Lower leg skin (tissue), 4 donors: ENCODE results near the gene GBF1. TPM values are rescaled to one million over a fixed set of nuclear protein-coding genes. Genes with fewer than 3 reads are reported as not detected.

Experiments used
- DNase-seq, 2 donors: peaks; one replicate each; pipeline ENCODE4 v3.0.0-alpha.2; 2019; ENCODE audit warnings: low spot score in 2 of 2
- H3K4me3 ChIP-seq: fragments of 200-600 bp; sonication (generic); 2 replicates; pipeline ENCODE4 v1.5.1; 2017; ENCODE audit warnings: mild to moderate bottlenecking, low read depth; ENCODE audit not compliant: poor library complexity, severe bottlenecking
- POLR2A ChIP-seq, 2 donors: fragments of 450-650 bp; IDR thresholded peaks; one replicate each; pipeline ENCODE4 v1.6.1; 2016 to 2017; ENCODE audit warnings: antibody characterized with exemption in 2 of 2, mild to moderate bottlenecking in 1 of 2, moderate library complexity in 1 of 2
- WGBS, 2 donors: methylation state at CpG; one replicate each; pipeline ENCODE4 v1.1.5; 2018; 5-methylcytosine and 5-hydroxymethylcytosine counted together
- intact Hi-C: fragments of 100-400 bp; cut with DNase I; formaldehyde crosslinking; loops from one replicate; pipeline ENCODE4 v1.15.0; 2023; ENCODE audit warnings: low total_unique reads
- total RNA-seq, 4 donors: library from RNA; depleted of rRNA; stranded (reverse); fragments of >200 nt; gene quantifications; one replicate each; pipeline ENCODE4 v1.1.0, GENCODE V29; 2016
- TF ChIP-seq, protein P1 (sequence below), 3 donors: fragments of 450-650 bp; IDR thresholded peaks; one replicate each; pipeline ENCODE4 v1.5.1; 2016; ENCODE audit warnings: antibody characterized with exemption in 3 of 3, mild to moderate bottlenecking in 3 of 3, moderate library complexity in 2 of 3

Gene GBF1
- total RNA-seq, 4 donors from 2014 or later, result 30.1 to 42.6 (median 39.1) TPM

DNA sequence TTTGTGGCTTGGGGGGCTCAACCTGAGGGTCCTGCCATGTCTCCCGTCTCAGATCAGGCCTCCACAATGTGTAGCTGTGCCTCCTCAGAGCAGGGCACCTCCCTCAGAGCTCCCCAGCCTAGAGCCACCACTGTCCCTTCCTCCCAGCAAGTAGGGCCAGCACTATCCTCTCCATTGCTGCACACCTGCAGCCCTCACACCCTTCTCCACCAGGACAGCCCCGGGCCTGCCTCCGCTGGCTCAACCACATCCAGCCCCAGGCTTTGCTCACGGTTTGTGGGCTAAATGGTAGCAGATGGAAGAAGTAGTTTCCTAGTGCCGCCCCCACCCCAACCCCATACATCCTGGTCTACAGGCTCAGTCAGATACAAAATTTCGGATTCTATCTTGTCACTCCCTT, 160.3 kb downstream of the GBF1 start:
- intact Hi-C loops, result no loop called here
- WGBS, 2 donors, result 53 to 60% methylated on average over 6 of the region's 6 CpGs
- no peak overlapping the region for H3K4me3 ChIP-seq
- no peak for TF ChIP-seq POLR2A (IDR thresholded peaks at IDR 0.05)
- TF ChIP-seq, protein P1, sequence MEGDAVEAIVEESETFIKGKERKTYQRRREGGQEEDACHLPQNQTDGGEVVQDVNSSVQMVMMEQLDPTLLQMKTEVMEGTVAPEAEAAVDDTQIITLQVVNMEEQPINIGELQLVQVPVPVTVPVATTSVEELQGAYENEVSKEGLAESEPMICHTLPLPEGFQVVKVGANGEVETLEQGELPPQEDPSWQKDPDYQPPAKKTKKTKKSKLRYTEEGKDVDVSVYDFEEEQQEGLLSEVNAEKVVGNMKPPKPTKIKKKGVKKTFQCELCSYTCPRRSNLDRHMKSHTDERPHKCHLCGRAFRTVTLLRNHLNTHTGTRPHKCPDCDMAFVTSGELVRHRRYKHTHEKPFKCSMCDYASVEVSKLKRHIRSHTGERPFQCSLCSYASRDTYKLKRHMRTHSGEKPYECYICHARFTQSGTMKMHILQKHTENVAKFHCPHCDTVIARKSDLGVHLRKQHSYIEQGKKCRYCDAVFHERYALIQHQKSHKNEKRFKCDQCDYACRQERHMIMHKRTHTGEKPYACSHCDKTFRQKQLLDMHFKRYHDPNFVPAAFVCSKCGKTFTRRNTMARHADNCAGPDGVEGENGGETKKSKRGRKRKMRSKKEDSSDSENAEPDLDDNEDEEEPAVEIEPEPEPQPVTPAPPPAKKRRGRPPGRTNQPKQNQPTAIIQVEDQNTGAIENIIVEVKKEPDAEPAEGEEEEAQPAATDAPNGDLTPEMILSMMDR (IDR thresholded peaks at IDR 0.05), result no peak
- no peak for DNase-seq

DNA sequence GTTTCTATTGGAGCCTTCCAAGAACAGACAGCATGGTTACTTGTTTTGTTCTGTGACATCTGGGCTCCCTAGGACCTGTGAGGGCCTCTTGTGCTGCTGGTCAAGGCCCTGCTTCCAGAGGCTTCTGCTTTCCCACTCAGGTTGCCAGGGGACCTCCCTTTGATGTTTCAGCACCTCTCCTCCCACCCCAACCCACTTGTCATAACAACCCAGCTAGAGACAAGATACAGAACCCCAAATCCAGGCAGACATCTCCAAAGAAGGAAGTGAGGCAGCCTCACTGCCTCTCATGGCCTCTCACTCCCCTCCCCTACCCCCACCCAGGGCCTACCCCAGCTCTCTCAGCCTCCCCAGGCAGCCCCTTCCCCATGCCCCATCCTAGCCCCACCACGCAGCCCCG, 161.5 kb downstream of the GBF1 start:
- no peak for DNase-seq
- WGBS, 2 donors, result 92% methylated on average over 2 of the region's 2 CpGs
- H3K4me3 ChIP-seq, result no peak overlapping the region
- TF ChIP-seq, protein P1 (IDR thresholded peaks at IDR 0.05), result no peak
- TF ChIP-seq POLR2A (IDR thresholded peaks at IDR 0.05), result no peak
- intact Hi-C loops, result no loop called here

DNA sequence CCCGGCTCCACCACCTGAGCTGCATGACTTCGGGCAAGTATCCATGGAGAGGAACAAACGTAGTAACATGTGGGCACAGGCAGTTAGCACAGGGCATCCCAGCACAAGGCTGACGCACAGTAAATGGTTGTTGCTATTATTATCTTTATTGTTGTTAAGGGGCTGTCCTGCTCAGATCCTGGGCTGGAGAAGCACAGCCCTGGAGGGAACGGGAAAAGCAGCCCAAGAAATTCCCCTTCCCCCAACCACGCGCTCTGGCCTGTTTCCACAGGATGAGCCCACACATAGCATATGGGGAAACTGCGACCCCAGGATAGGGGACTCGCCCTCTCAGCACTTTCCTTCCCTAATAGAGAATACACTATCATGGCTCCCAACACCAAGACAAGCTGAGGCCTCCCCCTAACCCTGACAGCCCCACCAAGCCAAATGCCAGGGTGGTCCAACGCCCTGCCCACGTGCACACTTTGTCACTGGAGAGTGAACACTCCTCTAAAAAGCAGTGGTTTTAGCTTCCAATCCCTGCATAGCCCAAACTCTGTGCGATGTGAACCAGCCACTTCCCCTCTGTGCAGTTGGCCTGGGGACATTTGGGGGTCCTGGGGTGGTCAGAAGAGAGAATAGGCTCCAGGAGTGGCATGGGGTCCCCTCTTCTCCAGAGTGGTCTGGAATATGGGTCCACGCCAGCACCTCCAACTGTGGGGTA, 162.2 kb downstream of the GBF1 start:
- no peak overlapping the region for H3K4me3 ChIP-seq
- intact Hi-C loops, result no loop called here
- TF ChIP-seq, protein P1 (IDR thresholded peaks at IDR 0.05), result no peak
- no peak for TF ChIP-seq POLR2A (IDR thresholded peaks at IDR 0.05)
- 45 to 52% methylated on average over 13 of the region's 13 CpGs for WGBS, 2 donors
- DNase-seq, result no peak

DNA sequence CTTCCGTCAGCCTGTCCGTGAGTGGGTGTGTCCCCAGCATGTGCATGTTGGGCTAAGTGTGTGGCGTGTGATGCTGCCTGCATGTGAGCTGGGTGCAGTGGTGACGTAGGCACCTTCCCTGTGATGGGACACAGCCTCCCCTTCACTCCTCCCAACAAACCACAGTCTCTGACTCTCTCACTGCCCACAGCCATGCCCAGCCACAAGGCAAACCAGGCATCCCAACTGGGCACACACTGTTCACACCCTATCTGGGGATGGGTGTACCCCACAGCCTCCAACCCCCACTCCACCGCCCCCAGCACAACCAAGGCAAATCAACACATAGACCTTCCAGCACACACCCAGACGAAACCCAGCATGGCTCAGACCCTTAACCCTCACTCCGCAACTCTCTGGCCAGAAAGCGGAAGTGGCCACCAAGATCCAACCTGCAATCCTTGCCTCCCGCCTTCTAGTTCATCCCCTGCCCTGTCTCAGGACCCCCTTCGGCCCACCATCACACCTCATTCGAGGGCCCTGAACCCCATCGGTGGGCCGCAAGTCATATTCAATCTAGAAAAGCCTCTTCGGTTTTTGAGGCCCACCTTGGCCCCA, 162.9 kb downstream of the GBF1 start:
- DNase-seq, result no peak
- H3K4me3 ChIP-seq, result no peak overlapping the region
- intact Hi-C loops, result no loop called here
- WGBS, 2 donors, result 47 to 54% methylated on average over 14 of the region's 14 CpGs
- TF ChIP-seq, protein P1 (IDR thresholded peaks at IDR 0.05), result no peak
- no peak for TF ChIP-seq POLR2A (IDR thresholded peaks at IDR 0.05)

DNA sequence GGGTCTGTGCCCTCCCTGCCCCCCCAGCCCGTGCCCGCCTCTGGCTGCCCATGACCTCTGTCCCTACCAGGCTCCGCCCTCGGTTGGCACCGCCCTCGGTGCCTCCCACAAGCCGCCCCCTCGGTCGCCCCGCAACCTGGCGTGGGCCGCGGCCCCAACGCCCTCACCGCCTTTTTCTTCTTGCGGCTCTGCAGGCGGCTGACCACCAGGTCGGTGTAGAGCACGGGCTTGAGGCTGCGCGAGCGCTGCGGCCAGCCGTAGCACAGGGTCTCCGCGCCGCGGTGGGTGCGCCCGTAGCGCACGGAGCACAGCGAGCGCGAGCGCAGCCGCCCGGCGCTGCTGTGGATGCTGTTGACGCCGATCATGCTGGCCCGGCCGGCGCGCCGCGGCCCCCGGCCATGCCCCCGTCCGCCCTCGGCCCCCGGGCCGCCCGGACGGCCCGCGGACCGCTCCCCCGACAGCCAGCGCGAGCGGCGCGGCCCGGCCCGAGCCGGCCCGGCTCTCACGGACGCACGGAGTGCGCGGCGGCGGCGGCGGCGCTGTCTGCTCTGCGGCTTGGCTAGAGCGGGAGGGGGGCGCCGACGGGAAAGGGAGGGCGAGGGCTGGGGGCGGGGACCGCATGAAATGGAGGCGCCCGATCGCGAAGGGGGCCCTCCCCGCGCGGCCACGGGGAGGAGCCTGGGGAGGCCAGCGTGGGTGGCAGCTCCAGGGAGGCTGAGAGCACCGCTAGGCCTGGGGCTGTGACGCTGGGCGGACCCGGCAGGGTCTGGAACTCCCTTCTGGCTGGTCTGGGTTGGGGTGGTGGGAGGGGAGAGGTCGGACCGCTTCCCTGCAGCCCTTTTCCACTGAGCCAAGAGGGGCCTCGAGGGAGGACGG, 163.6 kb downstream of the GBF1 start:
- no peak for DNase-seq
- WGBS, 2 donors, result 1 to 2% methylated on average over 49 to 50 of the region's 103 CpGs
- no peak overlapping the region for H3K4me3 ChIP-seq
- TF ChIP-seq, protein P1 (IDR thresholded peaks at IDR 0.05), result no peak
- no peak for TF ChIP-seq POLR2A (IDR thresholded peaks at IDR 0.05)
- intact Hi-C loops, result no loop called here
